Large intestine (tissue), 3 donors: ENCODE measurements around the gene CCNK. TPM values are rescaled to one million over a fixed set of nuclear protein-coding genes. Genes with fewer than 3 reads are reported as not detected.

Experiments used
- DNase-seq, 2 donors: peaks; one replicate each; pipeline versions ENCODE4 v3.0.0 to v3.0.0-alpha.2; 2013
- H3K27ac ChIP-seq: one replicate; pipeline ENCODE4 v1.5.1; 2013; ENCODE audit warnings: low read length
- H3K27me3 ChIP-seq: 2 replicates; pipeline ENCODE4 v1.6.1; 2013; ENCODE audit warnings: low read length; ENCODE audit not compliant: control insufficient read depth, insufficient read depth
- H3K36me3 ChIP-seq: 2 replicates; pipeline ENCODE4 v1.6.1; 2013; ENCODE audit warnings: low read length; ENCODE audit not compliant: control insufficient read depth, insufficient read depth
- H3K4me1 ChIP-seq: one replicate; pipeline ENCODE4 v1.6.1; 2013; ENCODE audit warnings: low read length; ENCODE audit not compliant: control insufficient read depth, insufficient read depth
- H3K4me3 ChIP-seq: one replicate; pipeline ENCODE4 v1.5.1; 2013; ENCODE audit warnings: low read length
- H3K9me3 ChIP-seq: one replicate; pipeline ENCODE4 v1.6.1; 2013; ENCODE audit warnings: mild to moderate bottlenecking, low read depth, low read length, moderate library complexity; ENCODE audit not compliant: control insufficient read depth
- WGBS: methylation state at CpG from one replicate; pipeline ENCODE4 v1.1.5; 2013; ENCODE audit warnings: low lambda C conversion rate; ENCODE audit not compliant: insufficient coverage; 5-methylcytosine and 5-hydroxymethylcytosine counted together
- polyA plus RNA-seq: library from polyadenylated mRNA; unstranded; fragments of 120-200 nt; gene quantifications from one replicate; pipeline ENCODE4 v1.2.1, GENCODE V29; 2013

CCNK gene
- polyA plus RNA-seq, 1 donor, result 43.3 TPM

- 100% methylated on average over 1 of the region's 7 CpGs for WGBS
- no peaks in the 10 kb centered on the region for H3K27me3 ChIP-seq
- DNase-seq, result no peak
- no peaks in the 10 kb centered on the region for H3K4me1 ChIP-seq
- peaks cover 71% of the 10 kb centered on the region for H3K36me3 ChIP-seq
- H3K4me3 ChIP-seq, result no peak overlapping the region
- no peak overlapping the region for H3K27ac ChIP-seq
- H3K9me3 ChIP-seq, result no peaks in the 10 kb centered on the region
Measured at GRCh38 chr14:99445931-99446330, 35.3 kb upstream of the CCNK start.

DNA sequence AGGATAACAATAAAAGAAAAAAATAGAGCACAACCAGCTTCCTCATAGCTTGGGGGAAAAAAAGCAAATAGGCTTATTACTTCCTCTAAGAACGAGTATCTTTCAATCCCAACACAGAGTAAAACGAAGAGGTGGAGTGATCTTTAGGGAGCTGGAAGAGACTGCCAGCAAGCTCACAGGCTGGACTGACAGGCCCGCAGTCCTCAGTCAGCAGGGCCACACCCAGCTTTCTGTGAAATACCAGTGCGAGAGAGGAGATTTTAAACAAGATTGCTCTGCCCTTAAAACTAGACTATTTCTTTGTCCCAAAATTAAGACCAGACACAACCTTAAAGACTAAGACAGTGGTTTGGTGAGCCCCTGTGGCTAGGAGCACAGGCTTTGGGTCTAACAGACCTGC is 33.5 kb upstream of the CCNK start:
- Histone ChIP-seq H3K27ac (no peak overlapping the region), H3K27me3 (no peaks in the 10 kb centered on the region), H3K36me3 (peaks cover 70% of the 10 kb centered on the region), H3K4me3 (no peak overlapping the region), H3K9me3 (no peaks in the 10 kb centered on the region), H3K4me1 (no peaks in the 10 kb centered on the region)
- WGBS, result 100% methylated on average over 1 of the region's 4 CpGs
- no peak for DNase-seq

DNA sequence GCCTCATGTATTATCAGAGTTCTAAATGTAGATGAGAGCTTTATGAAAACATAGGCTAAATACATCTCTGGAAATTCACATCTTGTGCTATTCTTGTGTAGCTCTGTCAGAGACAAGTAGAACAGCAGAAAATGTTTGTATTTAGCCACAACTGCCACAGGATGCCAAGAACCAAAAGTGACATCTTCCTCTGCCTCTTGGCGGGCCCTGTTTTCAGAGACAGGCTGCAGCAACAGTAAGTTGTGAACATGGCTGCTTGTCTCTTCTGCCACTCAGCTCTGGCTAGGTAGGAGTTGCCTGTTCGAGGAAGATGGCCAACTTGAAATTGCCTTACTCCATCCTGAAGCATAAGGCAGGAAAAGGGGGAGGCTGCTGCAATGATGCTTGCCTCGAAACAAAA is 30.9 kb upstream of the CCNK start:
- Histone ChIP-seq H3K4me3 (no peak overlapping the region), H3K9me3 (no peaks in the 10 kb centered on the region), H3K27ac (no peak overlapping the region), H3K36me3 (peaks cover 66% of the 10 kb centered on the region), H3K4me1 (no peaks in the 10 kb centered on the region), H3K27me3 (no peaks in the 10 kb centered on the region)
- WGBS, result no CpG with 5 or more reads among the region's 3 CpGs
- no peak for DNase-seq

- DNase-seq, result no peak
- no peaks in the 10 kb centered on the region for H3K9me3 ChIP-seq
- no peaks in the 10 kb centered on the region for H3K4me1 ChIP-seq
- no peaks in the 10 kb centered on the region for H3K27me3 ChIP-seq
- no CpG with 5 or more reads among the region's 5 CpGs for WGBS
- H3K36me3 ChIP-seq, result peaks cover 66% of the 10 kb centered on the region
- no peak overlapping the region for H3K27ac ChIP-seq
- no peak overlapping the region for H3K4me3 ChIP-seq
Measured at GRCh38 chr14:99451234-99451633, 30.0 kb upstream of the CCNK start.

- H3K9me3 ChIP-seq, result no peaks in the 10 kb centered on the region
- H3K4me3 ChIP-seq, result no peak overlapping the region
- no peaks in the 10 kb centered on the region for H3K4me1 ChIP-seq
- H3K27me3 ChIP-seq, result no peaks in the 10 kb centered on the region
- H3K27ac ChIP-seq, result no peak overlapping the region
- no peak for DNase-seq
- peaks cover 68% of the 10 kb centered on the region for H3K36me3 ChIP-seq
- 88% methylated on average over 3 of the region's 4 CpGs for WGBS
Measured at GRCh38 chr14:99452968-99453367, 28.2 kb upstream of the CCNK start.

GRCh38 chr14:99454246-99454645 is 27.0 kb upstream of the CCNK start:
- H3K4me3 ChIP-seq, result no peak overlapping the region
- no peak for DNase-seq
- WGBS, result no CpG with 5 or more reads among the region's 3 CpGs
- no peaks in the 10 kb centered on the region for H3K9me3 ChIP-seq
- no peaks in the 10 kb centered on the region for H3K4me1 ChIP-seq
- peaks cover 67% of the 10 kb centered on the region for H3K36me3 ChIP-seq
- no peaks in the 10 kb centered on the region for H3K27me3 ChIP-seq
- no peak overlapping the region for H3K27ac ChIP-seq

GRCh38 chr14:99459481-99460100 is 21.6 kb upstream of the CCNK start:
- no peaks in the 10 kb centered on the region for H3K9me3 ChIP-seq
- H3K4me3 ChIP-seq, result no peak overlapping the region
- peaks cover 76% of the 10 kb centered on the region for H3K36me3 ChIP-seq
- no peak for DNase-seq
- no peak overlapping the region for H3K27ac ChIP-seq
- peaks cover 3% of the 10 kb centered on the region for H3K4me1 ChIP-seq
- H3K27me3 ChIP-seq, result no peaks in the 10 kb centered on the region
- 90% methylated on average over 2 of the region's 5 CpGs for WGBS

GRCh38 chr14:99460793-99461192 is 20.4 kb upstream of the CCNK start:
- H3K36me3 ChIP-seq, result peaks cover 74% of the 10 kb centered on the region
- H3K27me3 ChIP-seq, result no peaks in the 10 kb centered on the region
- WGBS, result 80% methylated on average over 1 of the region's 3 CpGs
- no peak for DNase-seq
- H3K27ac ChIP-seq, result no peak overlapping the region
- no peaks in the 10 kb centered on the region for H3K9me3 ChIP-seq
- no peak overlapping the region for H3K4me3 ChIP-seq
- H3K4me1 ChIP-seq, result peaks cover 7% of the 10 kb centered on the region

DNA sequence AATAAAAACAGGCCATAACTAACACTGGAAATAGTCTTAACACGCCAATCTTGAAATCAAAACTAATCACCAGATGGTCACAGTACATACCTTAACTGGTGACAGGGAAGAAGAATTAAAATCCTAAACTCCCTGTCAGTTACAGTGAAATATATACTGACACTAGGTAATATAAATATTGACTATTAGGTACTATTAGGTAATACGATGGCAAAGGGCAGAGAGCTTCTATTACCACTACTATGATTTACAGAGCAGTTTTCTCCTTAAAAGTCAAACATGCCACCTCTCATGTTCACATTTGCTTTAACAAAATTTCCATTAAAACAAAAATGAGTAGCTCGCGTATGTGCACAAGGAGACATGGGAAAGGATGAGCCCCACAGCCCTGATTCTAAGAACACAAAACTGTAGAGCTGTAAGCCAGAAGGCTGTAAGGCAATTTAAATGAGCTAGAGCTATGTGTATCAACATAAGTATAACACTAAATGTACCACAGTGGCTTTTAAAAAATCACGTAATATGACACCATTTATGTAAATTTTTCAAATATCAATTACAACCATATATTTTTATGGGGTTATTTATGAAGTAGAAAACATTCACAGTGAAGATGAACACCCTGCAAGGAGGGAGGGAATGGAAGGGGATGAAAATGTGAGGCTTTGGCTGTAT is 19.7 kb upstream of the CCNK start:
- 89% methylated on average over 3 of the region's 5 CpGs for WGBS
- H3K27ac ChIP-seq, result no peak overlapping the region
- peaks cover 13% of the 10 kb centered on the region for H3K4me1 ChIP-seq
- no peaks in the 10 kb centered on the region for H3K9me3 ChIP-seq
- H3K36me3 ChIP-seq, result peaks cover 70% of the 10 kb centered on the region
- DNase-seq, result no peak
- H3K27me3 ChIP-seq, result no peaks in the 10 kb centered on the region
- H3K4me3 ChIP-seq, result no peak overlapping the region

- Histone ChIP-seq H3K27me3 (no peaks in the 10 kb centered on the region), H3K36me3 (peaks cover 63% of the 10 kb centered on the region), H3K4me3 (no peak overlapping the region), H3K9me3 (no peaks in the 10 kb centered on the region), H3K27ac (no peak overlapping the region), H3K4me1 (peaks cover 14% of the 10 kb centered on the region)
- no peak for DNase-seq
- WGBS, result no CpG with 5 or more reads among the region's 6 CpGs
Measured at GRCh38 chr14:99462210-99462609, 19.0 kb upstream of the CCNK start.

GRCh38 chr14:99463974-99464373 is 17.2 kb upstream of the CCNK start:
- DNase-seq, result no peak
- 90% methylated on average over 2 of the region's 4 CpGs for WGBS
- H3K9me3 ChIP-seq, result no peaks in the 10 kb centered on the region
- H3K4me1 ChIP-seq, result peaks cover 30% of the 10 kb centered on the region
- H3K27ac ChIP-seq, result no peak overlapping the region
- H3K4me3 ChIP-seq, result no peak overlapping the region
- no peaks in the 10 kb centered on the region for H3K27me3 ChIP-seq
- H3K36me3 ChIP-seq, result peaks cover 51% of the 10 kb centered on the region
